Ascending aorta (tissue), 2 donors: ENCODE results near the gene MBP. TPM values are rescaled to one million over a fixed set of nuclear protein-coding genes. Genes with fewer than 3 reads are reported as not detected.

Experiments
- DNase-seq, 2 donors: peaks; one replicate each; pipeline ENCODE4 v3.0.0-alpha.2; 2019; ENCODE audit warnings: low spot score in 2 of 2
- H3K27ac ChIP-seq, 2 donors: fragments of 200-600 bp; sonication (generic); one replicate each; pipeline ENCODE4 v1.5.1; 2016 to 2017; ENCODE audit warnings: mild to moderate bottlenecking in 1 of 2
- H3K27me3 ChIP-seq: fragments of 200-600 bp; sonication (generic); one replicate; pipeline ENCODE4 v1.5.1; 2017
- H3K36me3 ChIP-seq, 2 donors: fragments of 200-600 bp; sonication (generic); one replicate each; pipeline ENCODE4 v1.5.1; 2016
- H3K4me1 ChIP-seq, 2 donors: fragments of 200-600 bp; sonication (generic); one replicate each; pipeline ENCODE4 v1.5.1; 2016 to 2017; ENCODE audit warnings: mild to moderate bottlenecking in 1 of 2
- H3K4me3 ChIP-seq, 2 donors: fragments of 200-600 bp; sonication (generic); one replicate each; pipeline ENCODE4 v1.5.1; 2016 to 2017; ENCODE audit warnings: mild to moderate bottlenecking in 1 of 2
- H3K9me3 ChIP-seq, 2 donors: fragments of 200-600 bp; sonication (generic); one replicate each; pipeline ENCODE4 v1.5.1; 2016
- CTCF ChIP-seq, 3 experiments: fragments of 200-600 bp in 2 of 3; fragments of 450-650 bp in 1 of 3; sonication (generic) in 2 of 3; IDR thresholded peaks; one replicate each; pipeline ENCODE4 v1.5.1; 2016 to 2019; ENCODE audit warnings: antibody characterized with exemption in 3 of 3, mild to moderate bottlenecking in 1 of 3, moderate library complexity in 1 of 3
- intact Hi-C: fragments of 100-400 bp; cut with DNase I; formaldehyde crosslinking; loops from one replicate; pipeline ENCODE4 v1.15.1; 2023
- total RNA-seq: library from RNA; depleted of rRNA; stranded (reverse); fragments of >200 nt; gene quantifications from one replicate; pipeline ENCODE4 v1.1.0, GENCODE V29; 2016

The MBP gene
- total RNA-seq, 1 donor from 2014 or later, result 8.1 TPM

GRCh38 chr18:77058290-77058835, 74.2 kb downstream of the MBP start:
- intact Hi-C loops, result loop anchor here (5.0 kb wide), 1 partner anchor 149 kb away; no protein-coding TSS in a partner anchor
- peak overlapping the region; percentile 9 to 51 for H3K27ac ChIP-seq
- H3K36me3 ChIP-seq, result peaks cover 0 to 6% of the 10 kb centered on the region in 2 donors
- TF ChIP-seq CTCF (IDR thresholded peaks at IDR 0.05), result no peak
- no peak for DNase-seq
- peak overlapping the region; percentile 2 to 59 for H3K4me3 ChIP-seq
- H3K4me1 ChIP-seq, result peaks cover 3 to 10% of the 10 kb centered on the region in 2 donors
- no peaks in the 10 kb centered on the region for H3K27me3 ChIP-seq
- H3K9me3 ChIP-seq, result no peaks in the 10 kb centered on the region

DNA sequence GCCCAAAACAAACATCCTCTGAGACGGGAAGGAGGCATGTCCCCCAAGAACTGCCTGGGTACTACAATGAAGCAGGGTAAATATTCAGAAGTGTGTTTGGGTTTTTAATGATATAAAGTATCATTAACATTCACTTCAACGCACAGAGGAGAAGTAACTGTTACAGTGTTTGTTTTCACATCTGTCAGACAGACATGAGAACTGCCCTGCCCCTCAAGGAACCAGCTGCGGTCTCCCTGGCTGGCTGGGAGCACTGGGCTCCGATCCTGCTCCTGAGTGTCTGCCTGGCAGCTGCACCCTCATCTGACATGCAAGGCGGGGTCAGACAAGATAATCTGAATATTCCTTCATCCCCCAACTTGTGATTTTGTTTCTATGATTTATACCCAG, 75.6 kb downstream of the MBP start:
- H3K9me3 ChIP-seq, result no peaks in the 10 kb centered on the region
- no peaks in the 10 kb centered on the region for H3K27me3 ChIP-seq
- H3K4me3 ChIP-seq, result peak overlapping the region in 1 of 2 donors; percentile 17
- peak overlapping the region; percentile 50 to 60 for H3K27ac ChIP-seq
- no peaks in the 10 kb centered on the region for H3K36me3 ChIP-seq
- peaks cover 3 to 8% of the 10 kb centered on the region in 2 donors for H3K4me1 ChIP-seq
- intact Hi-C loops, result loop anchor here (5.0 kb wide), 1 partner anchor 150 kb away; no protein-coding TSS in a partner anchor
- no peak for TF ChIP-seq CTCF (IDR thresholded peaks at IDR 0.05)
- peak in 1 of 2 donors; percentile 68 for DNase-seq

GRCh38 chr18:77056344-77057005, 76.1 kb downstream of the MBP start:
- H3K4me3 ChIP-seq, result peak overlapping the region in 1 of 2 donors; percentile 17
- no peaks in the 10 kb centered on the region for H3K27me3 ChIP-seq
- H3K36me3 ChIP-seq, result no peaks in the 10 kb centered on the region
- DNase-seq, result peak in 1 of 2 donors; percentile 65
- peak overlapping the region; percentile 50 to 60 for H3K27ac ChIP-seq
- TF ChIP-seq CTCF (IDR thresholded peaks at IDR 0.05), result no peak
- H3K9me3 ChIP-seq, result no peaks in the 10 kb centered on the region
- intact Hi-C loops, result loop anchor here (5.0 kb wide), 1 partner anchor 151 kb away; no protein-coding TSS in a partner anchor
- H3K4me1 ChIP-seq, result peaks cover 3 to 6% of the 10 kb centered on the region in 2 donors

DNA sequence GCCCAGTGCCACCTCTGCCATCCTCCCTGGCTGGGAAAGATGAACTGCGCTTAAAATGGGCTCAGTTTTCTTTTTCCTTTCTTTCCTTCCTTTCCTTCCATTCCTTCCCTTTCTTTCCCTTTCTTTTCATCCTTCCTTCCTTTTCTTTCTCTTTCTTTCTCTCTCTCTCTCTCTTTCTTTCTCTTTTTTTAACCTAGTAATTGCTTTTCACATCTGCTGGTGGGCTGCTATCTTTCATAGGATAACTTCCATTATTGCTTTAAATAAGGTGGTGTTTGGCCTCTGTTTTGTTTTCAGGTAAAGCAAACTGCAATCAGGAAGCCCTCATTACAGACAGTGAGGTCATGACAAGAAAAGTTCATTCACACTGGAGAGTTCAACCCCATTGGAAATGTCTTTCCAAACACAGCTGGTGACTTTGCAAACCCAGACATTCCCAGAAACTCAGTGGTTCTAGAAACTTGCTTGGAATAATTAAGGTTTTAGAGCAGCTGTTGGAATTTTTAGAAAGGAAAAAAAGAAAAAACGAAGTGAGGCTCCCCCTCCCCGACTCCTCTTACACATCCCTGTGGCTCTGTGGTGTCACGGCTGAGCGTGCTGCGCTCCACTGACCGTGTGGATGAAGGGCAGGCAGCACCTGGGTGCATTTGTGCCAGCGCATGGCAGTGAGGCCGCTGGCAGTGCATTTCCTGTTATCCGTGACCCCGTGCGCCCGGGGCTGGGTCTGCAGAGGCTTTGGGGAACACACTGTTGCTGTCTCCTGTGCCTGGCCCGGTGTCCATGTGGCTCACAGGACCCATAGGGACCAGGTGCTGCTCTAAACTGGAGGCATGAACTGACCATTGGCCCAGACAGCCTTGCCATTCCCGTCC, 76.9 kb downstream of the MBP start:
- H3K4me3 ChIP-seq, result no peak overlapping the region
- TF ChIP-seq CTCF (IDR thresholded peaks at IDR 0.05), result no peak
- intact Hi-C loops, result loop anchor here (2.0 to 5.0 kb wide), 2 partner anchors 55 to 152 kb away; no protein-coding TSS in a partner anchor
- H3K4me1 ChIP-seq, result peaks cover 3 to 6% of the 10 kb centered on the region in 2 donors
- DNase-seq, result peak in 1 of 2 donors; percentile 70
- H3K27ac ChIP-seq, result peak overlapping the region; percentile 50 to 60
- no peaks in the 10 kb centered on the region for H3K9me3 ChIP-seq
- no peaks in the 10 kb centered on the region for H3K27me3 ChIP-seq
- H3K36me3 ChIP-seq, result no peaks in the 10 kb centered on the region

- intact Hi-C loops, result loop anchor here (2.0 to 5.0 kb wide), 2 partner anchors 54 to 152 kb away; no protein-coding TSS in a partner anchor
- H3K36me3 ChIP-seq, result no peaks in the 10 kb centered on the region
- TF ChIP-seq CTCF (IDR thresholded peaks at IDR 0.05), result peak; percentile 42 to 61 (median 61)
- peaks cover 3 to 9% of the 10 kb centered on the region in 2 donors for H3K4me1 ChIP-seq
- no peaks in the 10 kb centered on the region for H3K27me3 ChIP-seq
- no peak overlapping the region for H3K4me3 ChIP-seq
- H3K27ac ChIP-seq, result peak overlapping the region; percentile 60 to 66
- no peaks in the 10 kb centered on the region for H3K9me3 ChIP-seq
- DNase-seq, result peak; percentile 69 to 87
Measured at GRCh38 chr18:77054606-77055428, 77.8 kb downstream of the MBP start.
